Measurements from ENCODE around the gene CTNNA3. TPM values are rescaled to one million over a fixed set of nuclear protein-coding genes. Genes with fewer than 3 reads are reported as not detected.

CTNNA3 gene
- total and polyA plus RNA-seq, 2 of the 4 experiments (the other 2 are of a cell fraction) = 0.19 to 0.90 TPM

- Histone ChIP-seq H2AK5ac (ENCODE audit: low read depth, low read length) (no peak overlapping the region), H4K8ac (ENCODE audit: low read depth in 2 of 2, low read length in 2 of 2) (no peak overlapping the region), H3K4me3 (ENCODE audit: insufficient read depth, low read depth, low read length) (no peak overlapping the region), H3K56ac (ENCODE audit: extremely low read depth, insufficient read depth, low read length) (no peak overlapping the region), H3K4ac (ENCODE audit: low read depth, low read length) (no peak overlapping the region), H4K20me1 (ENCODE audit: insufficient read depth, low read length) (no peaks in the 10 kb centered on the region), H2BK120ac (ENCODE audit: low read depth, low read length) (no peak overlapping the region), H3K4me1 (ENCODE audit: control insufficient read depth, insufficient read depth, low read length) (peaks cover 3% of the 10 kb centered on the region; the same call in 1 of the 2 replicates), H3K4me2 (ENCODE audit: low read depth, low read length) (no peak overlapping the region), H3K27ac (ENCODE audit: insufficient read depth, low read length) (no peak overlapping the region), H2BK15ac (ENCODE audit: low read depth, low read length) (no peak overlapping the region), H3K14ac (replicated peaks; ENCODE audit: low read depth, low read length) (no peak overlapping the region), H4K91ac (ENCODE audit: insufficient read depth, low read depth, low read length) (no peak overlapping the region), H4K5ac (ENCODE audit: low read depth, low read length) (no peak overlapping the region), H2AFZ (replicated peaks; ENCODE audit: low read length, poor library complexity) (no peak overlapping the region), H3K9me3 (ENCODE audit: control insufficient read depth, insufficient read depth, low read length) (peaks cover 2% of the 10 kb centered on the region; the same call in 1 of the 2 replicates), H3K18ac (ENCODE audit: low read depth, low read length) (no peak overlapping the region), H3K9me1 (ENCODE audit: insufficient read depth, low read length) (no peaks in the 10 kb centered on the region), H3K27me3 (ENCODE audit: control insufficient read depth, insufficient read depth, low read length) (no peaks in the 10 kb centered on the region), H3K9ac (ENCODE audit: low read depth, low read length) (no peak overlapping the region), H3K36me3 (ENCODE audit: control insufficient read depth, insufficient read depth, low read length) (no peaks in the 10 kb centered on the region), H3K23ac (ENCODE audit: low read depth, low read length) (no peak overlapping the region), H3K79me1 (ENCODE audit: low read depth in 1 of 2, low read length in 2 of 2) (no peaks in the 10 kb centered on the region), H2BK5ac (ENCODE audit: low read depth, low read length, poor library complexity, severe bottlenecking) (no peak overlapping the region), H2BK20ac (ENCODE audit: low read depth, low read length) (no peak overlapping the region), H2AK9ac (replicated peaks; ENCODE audit: low read depth, low read length, poor library complexity) (no peak overlapping the region)
- in situ Hi-C loops (cut with MboI; ENCODE audit: low sequenced_read_pairs) (no loop called here), dilution Hi-C loops (cut with HindIII; ENCODE audit: low sequenced_read_pairs, unreplicated experiment) (no loop called here), intact Hi-C loops (cut with micrococcal nuclease) (no loop called here)
- CTCF ChIA-PET = no interaction called here
- TF ChIP-seq BHLHE40 (IDR thresholded peaks at IDR 0.05; ENCODE audit: low read depth, low read length) = no peak
- no peak for TF ChIP-seq RCOR1 (IDR thresholded peaks at IDR 0.05; ENCODE audit: insufficient replicate concordance, low read length)
- TF ChIP-seq SMC3 (IDR thresholded peaks at IDR 0.05; ENCODE audit: low read depth, low read length) = no peak
- TF ChIP-seq MAZ (IDR thresholded peaks at IDR 0.05; ENCODE audit: borderline replicate concordance, low read depth, low read length) = no peak
- TF ChIP-seq MAFK (IDR thresholded peaks at IDR 0.05; ENCODE audit: low read depth, low read length) = no peak
- no peak for TF ChIP-seq FOS (IDR thresholded peaks at IDR 0.05; ENCODE audit: low read depth, low read length)
- TF ChIP-seq MXI1 (IDR thresholded peaks at IDR 0.05; ENCODE audit: borderline replicate concordance, low read depth, low read length) = no peak
- TF ChIP-seq, protein P1, sequence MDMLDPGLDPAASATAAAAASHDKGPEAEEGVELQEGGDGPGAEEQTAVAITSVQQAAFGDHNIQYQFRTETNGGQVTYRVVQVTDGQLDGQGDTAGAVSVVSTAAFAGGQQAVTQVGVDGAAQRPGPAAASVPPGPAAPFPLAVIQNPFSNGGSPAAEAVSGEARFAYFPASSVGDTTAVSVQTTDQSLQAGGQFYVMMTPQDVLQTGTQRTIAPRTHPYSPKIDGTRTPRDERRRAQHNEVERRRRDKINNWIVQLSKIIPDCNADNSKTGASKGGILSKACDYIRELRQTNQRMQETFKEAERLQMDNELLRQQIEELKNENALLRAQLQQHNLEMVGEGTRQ (IDR thresholded peaks at IDR 0.05; ENCODE audit: low read depth, low read length) = no peak
- no peak for TF ChIP-seq RAD21 (IDR thresholded peaks at IDR 0.05; ENCODE audit: low read length)
- no peak for TF ChIP-seq CTCF (conservative IDR thresholded peaks at IDR 0.05; ENCODE audit: low read depth, low read length)
- no peak for TF ChIP-seq RFX5 (IDR thresholded peaks at IDR 0.05; ENCODE audit: low read depth, low read length)
- TF ChIP-seq NFE2L2 (IDR thresholded peaks at IDR 0.05; ENCODE audit: low read depth, low read length) = no peak
- TF ChIP-seq CHD1 (IDR thresholded peaks at IDR 0.05; ENCODE audit: low read depth, low read length) = no peak
- no peak for TF ChIP-seq POLR2A (IDR thresholded peaks at IDR 0.05; ENCODE audit: low read depth, low read length)
- ATAC-seq (ENCODE audit: low read depth) (peak; percentile 56), DNase-seq (peak; percentile 57)
- no TSS peak for BruUV-seq (replicated peaks)
- POLR2A ChIA-PET (ENCODE audit: unreplicated experiment) = no interaction called here
Measured at GRCh38 chr10:67629461-67629971, 66.5 kb downstream of the CTNNA3 start.
